ENCODE measurements around the gene KIRREL3.

KIRREL3 gene

GRCh38 chr11:126808296-126808695 lies 192.3 kb downstream of the KIRREL3 start:
- ATAC-seq (no peak), DNase-seq (ENCODE audit: low spot score in 2 of 2) (no peak)
- H3K36me3 Mint-ChIP-seq = no peaks in the 10 kb centered on the region
- no peaks in the 10 kb centered on the region for H3K4me1 Mint-ChIP-seq
- H3K4me3 Mint-ChIP-seq = no peak overlapping the region
- no peak overlapping the region for H3K27ac Mint-ChIP-seq
- H3K9me3 Mint-ChIP-seq = no peaks in the 10 kb centered on the region

GRCh38 chr11:126805870-126806269 lies 194.7 kb downstream of the KIRREL3 start:
- Mint-ChIP-seq H3K27ac (no peak overlapping the region), H3K4me1 (no peaks in the 10 kb centered on the region), H3K9me3 (no peaks in the 10 kb centered on the region), H3K4me3 (no peak overlapping the region), H3K36me3 (no peaks in the 10 kb centered on the region)
- ATAC-seq (no peak), DNase-seq (ENCODE audit: low spot score in 2 of 2) (no peak)

- Mint-ChIP-seq H3K27ac (no peak overlapping the region), H3K4me1 (no peaks in the 10 kb centered on the region), H3K9me3 (peaks cover under 1% of the 10 kb centered on the region), H3K4me3 (no peak overlapping the region), H3K36me3 (no peaks in the 10 kb centered on the region)
- DNase-seq (ENCODE audit: low spot score in 2 of 2) (no peak), ATAC-seq (no peak)
These were observed 196.2 kb downstream of the KIRREL3 start for GRCh38 chr11:126804363-126804762.

- Mint-ChIP-seq H3K4me3 (no peak overlapping the region), H3K9me3 (peaks cover 6% of the 10 kb centered on the region), H3K27ac (no peak overlapping the region), H3K4me1 (no peaks in the 10 kb centered on the region), H3K36me3 (no peaks in the 10 kb centered on the region)
- no peak for DNase-seq (ENCODE audit: low spot score in 2 of 2)
- no peak for ATAC-seq
These were observed 200.6 kb downstream of the KIRREL3 start for GRCh38 chr11:126800009-126800408.

- Mint-ChIP-seq H3K4me1 (no peaks in the 10 kb centered on the region), H3K36me3 (no peaks in the 10 kb centered on the region), H3K9me3 (peaks cover 6% of the 10 kb centered on the region), H3K27ac (no peak overlapping the region), H3K4me3 (no peak overlapping the region)
- DNase-seq (ENCODE audit: low spot score in 2 of 2) (no peak), ATAC-seq (no peak)
These were observed 203.0 kb downstream of the KIRREL3 start for GRCh38 chr11:126797457-126798169.

- H3K27ac Mint-ChIP-seq = no peak overlapping the region
- H3K9me3 Mint-ChIP-seq = no peaks in the 10 kb centered on the region
- no peak overlapping the region for H3K4me3 Mint-ChIP-seq
- DNase-seq (ENCODE audit: low spot score in 2 of 2) (no peak), ATAC-seq (no peak)
- H3K36me3 Mint-ChIP-seq = no peaks in the 10 kb centered on the region
- H3K4me1 Mint-ChIP-seq = no peaks in the 10 kb centered on the region
These were observed 207.0 kb downstream of the KIRREL3 start for GRCh38 chr11:126793596-126793995.

GRCh38 chr11:126791991-126792390 lies 208.6 kb downstream of the KIRREL3 start:
- Mint-ChIP-seq H3K36me3 (no peaks in the 10 kb centered on the region), H3K27ac (no peak overlapping the region), H3K4me1 (no peaks in the 10 kb centered on the region), H3K4me3 (no peak overlapping the region), H3K9me3 (no peaks in the 10 kb centered on the region)
- no peak for DNase-seq (ENCODE audit: low spot score in 2 of 2)
- ATAC-seq = no peak

- Mint-ChIP-seq H3K4me1 (no peaks in the 10 kb centered on the region), H3K4me3 (no peak overlapping the region), H3K27ac (no peak overlapping the region), H3K36me3 (no peaks in the 10 kb centered on the region), H3K9me3 (no peaks in the 10 kb centered on the region)
- no peak for ATAC-seq
- DNase-seq (ENCODE audit: low spot score in 2 of 2) = no peak
These were observed 209.1 kb downstream of the KIRREL3 start for GRCh38 chr11:126791446-126791845.

GRCh38 chr11:126790550-126791081 lies 210.0 kb downstream of the KIRREL3 start:
- no peak overlapping the region for H3K27ac Mint-ChIP-seq
- H3K4me3 Mint-ChIP-seq = no peak overlapping the region
- H3K36me3 Mint-ChIP-seq = no peaks in the 10 kb centered on the region
- ATAC-seq = no peak
- no peak for DNase-seq (ENCODE audit: low spot score in 2 of 2)
- H3K9me3 Mint-ChIP-seq = no peaks in the 10 kb centered on the region
- no peaks in the 10 kb centered on the region for H3K4me1 Mint-ChIP-seq

GRCh38 chr11:126782810-126783209 lies 217.8 kb downstream of the KIRREL3 start:
- DNase-seq (ENCODE audit: low spot score in 2 of 2) (no peak), ATAC-seq (no peak)
- Mint-ChIP-seq H3K9me3 (no peaks in the 10 kb centered on the region), H3K27ac (no peak overlapping the region), H3K36me3 (no peaks in the 10 kb centered on the region), H3K4me3 (no peak overlapping the region), H3K4me1 (no peaks in the 10 kb centered on the region)

- Mint-ChIP-seq H3K4me1 (no peaks in the 10 kb centered on the region), H3K27ac (no peak overlapping the region), H3K9me3 (no peaks in the 10 kb centered on the region), H3K36me3 (no peaks in the 10 kb centered on the region), H3K4me3 (no peak overlapping the region)
- DNase-seq (ENCODE audit: low spot score in 2 of 2) (no peak), ATAC-seq (no peak)
These were observed 218.6 kb downstream of the KIRREL3 start for GRCh38 chr11:126781942-126782341.

GRCh38 chr11:126776119-126776518 lies 224.5 kb downstream of the KIRREL3 start:
- no peak for DNase-seq (ENCODE audit: low spot score in 2 of 2)
- Mint-ChIP-seq H3K4me3 (no peak overlapping the region), H3K9me3 (no peaks in the 10 kb centered on the region), H3K36me3 (no peaks in the 10 kb centered on the region), H3K4me1 (no peaks in the 10 kb centered on the region), H3K27ac (no peak overlapping the region)
- no peak for ATAC-seq

- Mint-ChIP-seq H3K4me3 (no peak overlapping the region), H3K9me3 (no peaks in the 10 kb centered on the region), H3K27ac (no peak overlapping the region), H3K36me3 (no peaks in the 10 kb centered on the region), H3K4me1 (no peaks in the 10 kb centered on the region)
- DNase-seq (ENCODE audit: low spot score in 2 of 2) (no peak), ATAC-seq (no peak)
These were observed 228.3 kb downstream of the KIRREL3 start for GRCh38 chr11:126772267-126772666.

- H3K27ac Mint-ChIP-seq = no peak overlapping the region
- no peak for ATAC-seq
- H3K4me1 Mint-ChIP-seq = no peaks in the 10 kb centered on the region
- H3K4me3 Mint-ChIP-seq = no peak overlapping the region
- no peak for DNase-seq (ENCODE audit: low spot score in 2 of 2)
- no peaks in the 10 kb centered on the region for H3K36me3 Mint-ChIP-seq
- H3K9me3 Mint-ChIP-seq = no peaks in the 10 kb centered on the region
These were observed 231.9 kb downstream of the KIRREL3 start for GRCh38 chr11:126768702-126769101.

- no peaks in the 10 kb centered on the region for H3K36me3 Mint-ChIP-seq
- H3K27ac Mint-ChIP-seq = no peak overlapping the region
- no peak for ATAC-seq
- H3K9me3 Mint-ChIP-seq = no peaks in the 10 kb centered on the region
- DNase-seq (ENCODE audit: low spot score in 2 of 2) = no peak
- H3K4me3 Mint-ChIP-seq = no peak overlapping the region
- no peaks in the 10 kb centered on the region for H3K4me1 Mint-ChIP-seq
These were observed 234.1 kb downstream of the KIRREL3 start for GRCh38 chr11:126766440-126766839.

- DNase-seq (ENCODE audit: low spot score in 2 of 2) (no peak), ATAC-seq (no peak)
- H3K36me3 Mint-ChIP-seq = no peaks in the 10 kb centered on the region
- no peaks in the 10 kb centered on the region for H3K9me3 Mint-ChIP-seq
- no peak overlapping the region for H3K4me3 Mint-ChIP-seq
- no peak overlapping the region for H3K27ac Mint-ChIP-seq
- H3K4me1 Mint-ChIP-seq = no peaks in the 10 kb centered on the region
These were observed 235.4 kb downstream of the KIRREL3 start for GRCh38 chr11:126765196-126765595.

Data from stimulated activated effector memory CD8-positive, alpha-beta T cell treated with anti-CD3 and anti-CD28 coated beads, Interleukin-12 subunit alpha, Interleukin-12 subunit beta, amount 100 ng/mL, for 72 hours (primary cell).